BLaER1 treated with 17β-estradiol and CSF1 and Interleukin-3, amounts not matched to agents 10 nM and 100 nM (cell line): ENCODE results near the gene SLC24A4.

Experiments used
- H3K27ac ChIP-seq, 11 experiments: shearing (Covaris generic); formaldehyde crosslinking; 2 replicates each; pipeline ENCODE4 v1.8.1; 2022
- H3K27me3 ChIP-seq, 11 experiments: shearing (Covaris generic); formaldehyde crosslinking; 2 replicates each; pipeline ENCODE4 v1.8.1; 2022
- H3K36me3 ChIP-seq, 11 experiments: shearing (Covaris generic); formaldehyde crosslinking; 2 replicates each; pipeline ENCODE4 v1.8.1; 2022
- H3K4me1 ChIP-seq, 10 experiments: shearing (Covaris generic); formaldehyde crosslinking; 2 replicates each; pipeline ENCODE4 v1.8.1; 2022
- H3K4me2 ChIP-seq, 11 experiments: shearing (Covaris generic); formaldehyde crosslinking; 2 replicates each; pipeline ENCODE4 v1.8.1; 2022
- H3K4me3 ChIP-seq, 10 experiments: shearing (Covaris generic); formaldehyde crosslinking; 2 replicates each; pipeline ENCODE4 v1.8.1; 2022
- H3K9ac ChIP-seq, 11 experiments: shearing (Covaris generic); formaldehyde crosslinking; 2 replicates each; pipeline ENCODE4 v1.8.1; 2022
- H3K9me3 ChIP-seq, 11 experiments: shearing (Covaris generic); formaldehyde crosslinking; replicated peaks in 1 of 11; 2 replicates each; pipeline ENCODE4 v1.8.1; 2022
- H4K20me1 ChIP-seq, 11 experiments: shearing (Covaris generic); formaldehyde crosslinking; 2 replicates each; pipeline ENCODE4 v1.8.1; 2022
- Cebpa-rat ChIP-seq, 11 experiments: shearing (Covaris generic); IDR thresholded peaks; 2 replicates each; pipeline ENCODE4 v1.8.1; 2022

Gene SLC24A4

DNA sequence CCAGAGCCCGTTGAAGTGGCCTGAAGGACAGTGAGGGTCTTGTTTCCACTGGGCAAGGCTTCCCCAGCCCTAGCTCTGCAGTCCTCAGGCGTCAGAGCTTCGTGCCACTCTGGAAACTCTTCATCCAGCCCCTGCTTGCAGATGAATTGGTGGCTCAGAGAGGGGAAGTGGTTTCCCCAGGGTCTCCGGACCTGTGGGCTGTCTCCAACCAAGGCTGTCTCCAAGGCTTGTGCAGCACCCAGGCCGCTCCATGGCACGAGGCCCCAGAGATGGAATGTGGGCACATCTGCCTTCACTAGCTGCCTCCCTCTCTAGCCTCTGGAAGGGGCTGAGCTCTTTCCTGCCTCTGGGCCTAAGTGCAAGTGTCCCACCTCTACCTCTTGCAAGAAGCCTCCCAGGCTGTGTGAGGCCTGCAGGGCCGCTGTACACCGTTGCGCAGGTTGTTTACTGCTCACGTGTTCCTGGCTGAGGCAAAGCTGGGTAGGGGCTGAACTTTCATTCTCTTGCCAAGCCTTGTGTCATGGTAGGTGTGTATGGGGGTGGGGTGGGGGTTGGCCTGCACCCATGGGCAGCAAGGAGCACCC lies 201.7 kb downstream of the SLC24A4 start:
- peaks cover 4 to 84% (median 32%) of the 10 kb centered on the region in 11 experiments; a peak in 19 of 22 replicates for H4K20me1 ChIP-seq
- peak overlapping the region in 7 of 11 experiments; percentile 2 to 36 (median 8); a peak in 6 of 22 replicates for H3K27ac ChIP-seq
- H3K4me2 ChIP-seq: peak overlapping the region; percentile 48 to 84 (median 67)
- H3K4me1 ChIP-seq: peaks cover 26 to 39% (median 32%) of the 10 kb centered on the region in 10 experiments
- H3K36me3 ChIP-seq: peaks cover 0 to 16% (median 0%) of the 10 kb centered on the region in 11 experiments; a peak in 3 of 22 replicates
- no peak overlapping the region for H3K4me3 ChIP-seq
- peak overlapping the region in 7 of 11 experiments; percentile 2 to 60 (median 25); a peak in 7 of 22 replicates for H3K9ac ChIP-seq
- no peak for TF ChIP-seq Cebpa-rat (IDR thresholded peaks at IDR 0.05)
- H3K27me3 ChIP-seq: no peaks in the 10 kb centered on the region
- H3K9me3 ChIP-seq: peaks cover 0 to 13% (median 3%) of the 10 kb centered on the region in 11 experiments; a peak in 9 of 22 replicates

DNA sequence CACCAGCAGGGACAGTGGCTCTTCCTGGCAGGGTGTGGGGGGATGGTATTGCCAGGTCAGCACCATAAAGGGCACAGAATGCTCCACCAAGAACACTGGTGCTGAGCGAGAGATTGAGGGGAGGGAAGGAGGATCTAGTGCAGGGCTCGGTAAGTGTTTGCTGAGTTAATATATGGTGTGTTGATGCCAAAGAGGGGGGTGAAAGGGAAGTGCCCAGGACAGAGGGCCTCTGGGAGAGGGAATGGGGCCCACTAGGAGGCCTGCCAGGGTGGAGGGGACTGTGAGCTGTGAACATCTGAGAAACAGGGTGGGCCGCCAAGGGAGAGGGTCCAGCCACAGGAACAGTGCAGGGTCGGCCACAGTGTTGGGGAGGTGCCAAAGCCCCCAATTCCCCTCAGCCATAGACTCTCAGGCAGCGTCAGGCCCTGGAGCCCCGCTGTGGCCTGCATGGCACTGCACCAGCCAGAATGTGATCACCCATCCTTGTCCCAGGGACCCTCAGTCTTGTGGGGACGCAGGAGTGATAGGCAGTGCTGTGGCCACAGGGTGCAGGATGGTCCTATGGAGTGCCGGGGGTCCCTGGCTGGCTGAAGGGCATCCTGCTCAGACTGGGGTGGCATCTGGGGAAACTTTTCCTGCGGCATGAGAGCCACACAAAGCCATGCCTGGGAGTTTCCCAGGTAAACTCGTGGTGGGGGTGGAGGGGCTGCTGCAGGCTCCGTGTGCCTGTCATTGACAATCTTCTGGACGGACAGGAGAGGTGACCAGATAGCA lies 202.5 kb downstream of the SLC24A4 start:
- Histone ChIP-seq H3K36me3 (peaks cover 0 to 13% (median 0%) of the 10 kb centered on the region in 11 experiments; a peak in 3 of 22 replicates), H3K4me3 (no peak overlapping the region), H3K4me2 (peak overlapping the region; percentile 48 to 84 (median 67)), H3K4me1 (peaks cover 28 to 39% (median 33%) of the 10 kb centered on the region in 10 experiments), H3K27ac (no peak overlapping the region; a peak in 1 of 22 replicates), H3K27me3 (no peaks in the 10 kb centered on the region), H3K9ac (peak overlapping the region in 2 of 11 experiments; percentile 3 to 9; a peak in 1 of 22 replicates), H4K20me1 (peaks cover 4 to 82% (median 30%) of the 10 kb centered on the region in 11 experiments; a peak in 18 of 22 replicates), H3K9me3 (peaks cover 0 to 20% (median 3%) of the 10 kb centered on the region in 11 experiments; a peak in 9 of 22 replicates)
- no peak for TF ChIP-seq Cebpa-rat (IDR thresholded peaks at IDR 0.05)

DNA sequence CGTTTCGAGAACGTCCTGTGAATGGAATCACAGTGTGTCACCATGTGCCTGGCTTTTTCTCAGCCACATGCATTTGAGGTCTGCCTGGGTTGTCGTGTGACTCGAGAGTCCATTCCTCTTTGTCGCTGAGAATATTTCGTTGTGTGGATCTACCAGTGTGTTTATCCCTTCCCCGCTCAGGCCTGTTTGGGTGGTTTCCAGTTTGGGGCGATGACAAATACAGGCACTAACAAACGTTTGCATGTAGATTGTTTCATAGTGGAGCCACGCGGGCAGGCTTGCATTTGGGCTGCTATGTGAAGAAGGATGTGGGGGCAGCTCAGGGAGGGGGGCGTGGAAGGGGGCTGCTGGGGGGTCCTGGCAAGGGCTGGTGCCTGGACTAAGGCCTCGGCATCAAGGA lies 204.8 kb downstream of the SLC24A4 start:
- Histone ChIP-seq H3K9me3 (peaks cover 0 to 20% (median 3%) of the 10 kb centered on the region in 11 experiments; a peak in 9 of 22 replicates), H3K36me3 (peaks cover 0 to 6% (median 0%) of the 10 kb centered on the region in 11 experiments; a peak in 2 of 22 replicates), H4K20me1 (peaks cover 4 to 83% (median 30%) of the 10 kb centered on the region in 11 experiments; a peak in 18 of 22 replicates), H3K4me2 (no peak overlapping the region), H3K9ac (no peak overlapping the region), H3K27ac (no peak overlapping the region; a peak in 1 of 22 replicates), H3K27me3 (no peaks in the 10 kb centered on the region), H3K4me3 (no peak overlapping the region), H3K4me1 (peaks cover 50 to 59% (median 55%) of the 10 kb centered on the region in 10 experiments)
- no peak for TF ChIP-seq Cebpa-rat (IDR thresholded peaks at IDR 0.05)

DNA sequence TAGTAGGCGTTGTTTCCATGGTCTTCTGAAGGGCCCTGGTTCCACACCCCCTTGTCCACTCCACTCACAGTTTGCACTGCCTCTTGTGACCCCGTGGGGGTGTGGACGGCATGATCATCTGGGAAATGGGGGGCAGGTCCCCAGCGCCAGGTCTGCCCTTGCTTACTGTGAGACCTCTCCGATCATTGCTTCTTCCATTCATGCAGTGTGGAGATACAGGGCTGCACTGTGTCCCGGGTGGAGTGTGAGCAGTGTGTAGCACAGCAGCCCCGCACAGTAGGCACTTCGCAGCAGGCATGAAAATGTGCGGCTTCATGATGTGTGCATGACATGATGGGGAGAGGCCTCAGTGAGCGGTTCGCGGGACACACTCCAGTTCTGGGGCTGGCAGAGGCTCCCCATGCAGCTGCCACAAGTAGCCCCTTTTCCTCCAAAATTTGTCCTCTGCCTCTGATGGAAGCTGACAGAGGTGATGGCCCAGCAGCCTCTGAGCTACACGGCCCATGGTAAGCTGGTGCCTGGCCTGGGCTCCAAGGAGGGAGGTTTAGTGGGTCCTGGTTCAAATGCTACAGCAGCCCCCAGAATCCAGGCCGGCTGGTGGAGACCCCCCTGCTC lies 205.6 kb downstream of the SLC24A4 start:
- H3K4me2 ChIP-seq: no peak overlapping the region; a peak in 1 of 22 replicates
- TF ChIP-seq Cebpa-rat (IDR thresholded peaks at IDR 0.05): no peak
- peaks cover 51 to 60% (median 56%) of the 10 kb centered on the region in 10 experiments for H3K4me1 ChIP-seq
- peaks cover 4 to 76% (median 27%) of the 10 kb centered on the region in 11 experiments; a peak in 17 of 22 replicates for H4K20me1 ChIP-seq
- no peaks in the 10 kb centered on the region for H3K27me3 ChIP-seq
- peaks cover 0 to 20% (median 3%) of the 10 kb centered on the region in 11 experiments; a peak in 9 of 22 replicates for H3K9me3 ChIP-seq
- H3K9ac ChIP-seq: no peak overlapping the region
- H3K27ac ChIP-seq: no peak overlapping the region
- peaks cover 0 to 6% (median 0%) of the 10 kb centered on the region in 11 experiments; a peak in 2 of 22 replicates for H3K36me3 ChIP-seq
- no peak overlapping the region for H3K4me3 ChIP-seq

DNA sequence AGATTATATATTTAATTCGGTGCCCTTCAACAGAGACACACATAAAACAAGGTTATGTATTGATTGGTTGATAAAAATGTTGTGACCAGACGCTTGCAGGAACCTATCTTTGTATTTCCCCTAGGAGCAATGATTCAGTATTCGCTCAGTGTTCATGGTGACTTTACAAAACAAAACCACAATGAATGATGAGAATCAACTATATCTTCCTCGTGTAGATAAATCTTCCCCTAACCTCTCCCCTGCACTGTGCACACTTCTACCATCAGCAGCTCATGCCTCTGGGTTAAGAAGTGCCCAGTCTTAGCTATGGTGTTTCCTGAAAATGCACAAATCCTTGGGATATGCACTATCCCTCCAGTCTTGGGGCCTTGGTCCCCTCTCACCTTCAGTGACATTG lies 206.9 kb downstream of the SLC24A4 start:
- H3K9me3 ChIP-seq: peaks cover 0 to 20% (median 3%) of the 10 kb centered on the region in 11 experiments; a peak in 9 of 22 replicates
- peaks cover 43 to 56% (median 50%) of the 10 kb centered on the region in 10 experiments for H3K4me1 ChIP-seq
- peaks cover 0 to 68% (median 17%) of the 10 kb centered on the region in 11 experiments; a peak in 16 of 22 replicates for H4K20me1 ChIP-seq
- peak overlapping the region in 7 of 11 experiments; percentile 17 to 71 (median 53); a peak in 8 of 22 replicates for H3K27ac ChIP-seq
- H3K4me2 ChIP-seq: peak overlapping the region in 10 of 11 experiments; percentile 16 to 87 (median 72); a peak in 11 of 22 replicates
- no peak for TF ChIP-seq Cebpa-rat (IDR thresholded peaks at IDR 0.05)
- no peak overlapping the region for H3K9ac ChIP-seq
- H3K36me3 ChIP-seq: peaks cover 0 to 6% (median 0%) of the 10 kb centered on the region in 11 experiments; a peak in 2 of 22 replicates
- H3K4me3 ChIP-seq: no peak overlapping the region
- H3K27me3 ChIP-seq: no peaks in the 10 kb centered on the region

- peak overlapping the region; percentile 62 to 87 (median 73) for H3K4me2 ChIP-seq
- peaks cover 41 to 60% (median 55%) of the 10 kb centered on the region in 10 experiments for H3K4me1 ChIP-seq
Observed at GRCh38 chr14:92531106-92531873, 208.3 kb downstream of the SLC24A4 start.

DNA sequence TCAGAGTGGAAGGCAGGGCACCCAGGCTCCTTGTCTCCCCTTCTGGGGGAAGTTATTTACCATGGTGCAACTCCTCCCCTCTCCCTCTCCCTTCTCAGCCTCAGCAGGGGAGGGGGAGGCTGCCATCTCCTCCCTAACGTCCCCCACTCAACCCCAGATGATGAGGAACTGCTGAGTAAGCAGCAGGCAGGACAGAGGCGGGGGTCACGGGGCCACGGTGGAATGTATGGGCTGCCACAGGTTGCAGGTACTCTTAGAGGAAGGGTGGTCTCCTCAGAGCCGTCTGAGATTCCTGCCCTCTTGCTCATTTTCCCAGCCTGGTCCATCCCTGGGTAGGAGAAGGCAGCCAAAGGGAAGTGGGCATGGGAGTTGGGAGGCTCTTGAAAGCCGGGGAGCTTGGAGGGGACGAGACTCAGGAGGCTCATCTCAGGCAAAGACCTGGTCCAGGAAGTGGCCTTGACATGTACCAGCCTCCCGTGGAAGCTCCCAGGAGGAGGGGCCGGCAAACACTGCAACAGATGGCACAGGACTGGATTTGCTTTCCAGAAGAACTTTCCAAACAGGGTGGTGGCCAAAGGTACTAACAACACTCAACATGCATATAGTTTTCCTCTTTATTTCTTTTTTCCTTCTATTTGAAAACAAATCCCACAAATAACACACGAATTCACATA lies 209.7 kb downstream of the SLC24A4 start:
- no peak overlapping the region for H3K4me3 ChIP-seq
- peaks cover 41 to 60% (median 55%) of the 10 kb centered on the region in 10 experiments for H3K4me1 ChIP-seq
- peaks cover 0 to 6% (median 0%) of the 10 kb centered on the region in 11 experiments; a peak in 2 of 22 replicates for H3K36me3 ChIP-seq
- no peaks in the 10 kb centered on the region for H3K27me3 ChIP-seq
- peak overlapping the region; percentile 62 to 87 (median 73) for H3K4me2 ChIP-seq
- H4K20me1 ChIP-seq: peaks cover 0 to 71% (median 7%) of the 10 kb centered on the region in 11 experiments; a peak in 8 of 22 replicates
- H3K27ac ChIP-seq: peak overlapping the region in 9 of 11 experiments; percentile 9 to 71 (median 44); a peak in 12 of 22 replicates
- H3K9ac ChIP-seq: peak overlapping the region in 1 of 11 experiments; percentile 14; a peak in 1 of 22 replicates
- TF ChIP-seq Cebpa-rat (IDR thresholded peaks at IDR 0.05): no peak
- H3K9me3 ChIP-seq: peaks cover 0 to 20% (median 3%) of the 10 kb centered on the region in 11 experiments; a peak in 9 of 22 replicates

More at GRCh38 chr14:92531106-92531873, 208.3 kb downstream of the SLC24A4 start:
- Histone ChIP-seq H3K27ac (peak overlapping the region in 10 of 11 experiments; percentile 17 to 71 (median 48); a peak in 18 of 22 replicates), H3K36me3 (peaks cover 0 to 6% (median 0%) of the 10 kb centered on the region in 11 experiments; a peak in 2 of 22 replicates), H3K27me3 (no peaks in the 10 kb centered on the region), H3K4me3 (no peak overlapping the region), H3K9ac (peak overlapping the region in 8 of 11 experiments; percentile 5 to 52 (median 23); a peak in 10 of 22 replicates), H3K9me3 (peaks cover 0 to 20% (median 3%) of the 10 kb centered on the region in 11 experiments; a peak in 9 of 22 replicates), H4K20me1 (peaks cover 0 to 68% (median 7%) of the 10 kb centered on the region in 11 experiments; a peak in 8 of 22 replicates)
- TF ChIP-seq Cebpa-rat (IDR thresholded peaks at IDR 0.05): no peak
